GM19397 (cell line): ENCODE measurements around the gene ZNF639.
A peak's percentile ranks its signal among the peaks of the same experiment; 100 is the strongest.

Experiments used
- ATAC-seq: cut with Tn5 transposase; IDR thresholded peaks from one replicate; pipeline ENCODE4 v1.9.1; 2021; ENCODE audit warnings: mild to moderate bottlenecking, moderate library complexity; ENCODE audit not compliant: unreplicated experiment

Gene ZNF639

GRCh38 chr3:179309225-179310078 lies 13.4 kb upstream of the ZNF639 start:
- ATAC-seq, result peak; percentile 77

GRCh38 chr3:179318876-179319275 lies 4.0 kb upstream of the ZNF639 start:
- no peak for ATAC-seq

DNA sequence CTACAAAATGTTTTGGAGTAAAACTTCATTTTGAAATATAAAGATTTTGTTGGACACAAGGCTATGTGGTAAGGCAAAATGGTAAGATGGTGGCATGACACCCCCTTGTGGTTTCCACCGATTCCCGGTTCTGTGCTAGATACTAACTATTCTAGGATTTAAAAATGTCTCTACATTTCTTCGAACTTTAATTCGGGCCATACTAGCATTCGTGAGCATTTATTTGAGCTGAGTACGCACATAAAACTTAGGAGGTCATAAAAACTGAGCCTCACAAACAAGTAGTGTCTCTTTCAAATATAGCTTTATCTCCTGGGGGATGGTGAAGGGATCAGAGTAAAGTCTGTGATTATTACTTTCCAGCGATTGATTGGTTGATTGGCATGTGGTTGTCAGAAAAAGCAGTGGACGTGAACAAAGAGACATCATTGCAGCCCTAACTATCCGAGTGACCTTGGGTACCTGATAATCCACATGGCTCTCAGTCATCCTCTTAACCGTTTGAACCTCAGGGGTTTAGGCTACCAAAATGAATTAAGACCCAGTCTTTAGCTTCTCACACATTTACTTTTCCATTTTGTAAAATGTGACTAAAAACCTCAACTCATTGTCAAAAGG lies 1.1 kb upstream of the ZNF639 start:
- ATAC-seq, result no peak

- ATAC-seq, result peak; percentile 46
These were observed 623 bp downstream of the ZNF639 start for GRCh38 chr3:179323197-179324110.

DNA sequence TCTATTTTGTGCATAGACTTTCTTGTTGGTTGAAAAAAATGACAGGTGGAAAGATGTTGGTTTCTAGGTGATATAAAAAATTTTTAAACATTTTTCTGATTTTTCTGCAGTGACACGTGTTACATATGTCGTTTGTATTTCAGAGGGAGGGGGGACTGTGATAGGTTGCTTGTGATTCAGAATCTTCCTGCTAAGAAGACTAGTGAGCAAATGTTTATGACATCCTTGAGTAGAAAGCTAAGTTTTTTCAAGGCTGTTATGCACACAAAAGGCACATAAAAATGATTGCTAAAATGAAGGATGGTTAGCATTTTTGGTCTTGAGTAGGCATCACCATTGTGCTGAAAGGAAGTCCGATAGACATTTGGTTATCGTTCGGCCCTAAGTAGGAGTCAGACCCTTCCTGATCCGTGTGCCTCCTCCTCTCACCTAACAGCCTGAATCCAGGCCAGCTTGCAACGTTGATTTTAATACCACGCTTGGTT lies 1.5 kb downstream of the ZNF639 start:
- no peak for ATAC-seq

- no peak for ATAC-seq
These were observed 7.6 kb downstream of the ZNF639 start for GRCh38 chr3:179330438-179330837.

- ATAC-seq, result no peak
These were observed 9.4 kb downstream of the ZNF639 start for GRCh38 chr3:179332240-179332639.

- ATAC-seq, result no peak
These were observed 10.3 kb downstream of the ZNF639 start for GRCh38 chr3:179333084-179333483.

- no peak for ATAC-seq
These were observed 13.6 kb downstream of the ZNF639 start for GRCh38 chr3:179336345-179336929.

- peak; percentile 96 for ATAC-seq
These were observed 24.7 kb downstream of the ZNF639 start, which contains the start of gene MFN1 for GRCh38 chr3:179347345-179348194. Gene MFN1 (plus strand): TSS chr3:179347709. CDS start chr3:179348852, 1,143 bp downstream.

DNA sequence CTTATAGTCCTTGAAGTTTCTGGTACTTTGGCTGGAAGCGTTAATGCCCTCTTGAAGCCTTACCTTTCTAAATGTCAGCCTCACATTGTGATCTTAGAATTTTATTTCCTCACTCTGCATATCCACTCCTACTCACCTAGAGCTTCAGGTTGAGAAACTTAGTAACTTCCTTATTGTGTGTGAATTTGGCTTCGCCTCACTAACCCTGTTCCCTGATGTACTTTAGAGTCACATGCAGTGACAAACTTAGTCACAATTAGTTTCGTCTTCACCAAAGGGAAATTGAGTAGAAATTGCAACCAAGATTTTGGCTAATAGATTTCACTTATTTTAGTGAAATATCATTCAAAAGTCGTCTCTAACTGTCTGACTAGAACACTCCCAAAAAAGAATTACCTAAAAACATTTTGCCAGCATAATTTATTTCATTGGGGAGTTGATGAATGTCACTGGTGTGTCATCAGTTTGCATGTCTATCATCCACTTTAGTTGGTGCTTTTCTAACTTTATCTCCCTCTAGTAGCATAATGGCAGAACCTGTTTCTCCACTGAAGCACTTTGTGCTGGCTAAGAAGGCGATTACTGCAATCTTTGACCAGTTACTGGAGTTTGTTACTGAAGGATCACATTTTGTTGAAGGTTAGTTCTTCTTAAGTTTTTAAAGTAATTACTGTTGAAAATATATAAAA lies 25.6 kb downstream of the ZNF639 start:
- peak; percentile 37 for ATAC-seq

GRCh38 chr3:179355996-179356395 lies 33.2 kb downstream of the ZNF639 start:
- ATAC-seq, result no peak

DNA sequence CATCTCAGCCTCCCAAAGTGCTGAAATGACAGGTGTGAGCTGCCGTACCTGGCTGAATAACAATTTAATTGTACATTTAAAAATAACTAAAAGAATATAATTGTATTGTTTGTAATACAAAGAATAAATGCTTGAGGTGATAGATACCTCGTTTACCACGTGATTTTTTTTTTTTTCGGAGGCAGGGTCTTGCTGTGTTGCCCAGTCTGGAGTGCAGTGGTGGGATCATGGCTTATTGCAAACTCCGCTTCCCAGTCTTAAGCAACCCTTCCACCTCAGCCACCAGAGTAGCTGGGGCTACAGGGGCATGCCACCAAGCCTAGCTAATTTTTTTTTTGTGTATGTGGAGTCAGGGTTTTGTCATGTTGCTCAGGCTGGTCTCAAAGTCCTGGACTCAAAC lies 40.5 kb downstream of the ZNF639 start:
- no peak for ATAC-seq

DNA sequence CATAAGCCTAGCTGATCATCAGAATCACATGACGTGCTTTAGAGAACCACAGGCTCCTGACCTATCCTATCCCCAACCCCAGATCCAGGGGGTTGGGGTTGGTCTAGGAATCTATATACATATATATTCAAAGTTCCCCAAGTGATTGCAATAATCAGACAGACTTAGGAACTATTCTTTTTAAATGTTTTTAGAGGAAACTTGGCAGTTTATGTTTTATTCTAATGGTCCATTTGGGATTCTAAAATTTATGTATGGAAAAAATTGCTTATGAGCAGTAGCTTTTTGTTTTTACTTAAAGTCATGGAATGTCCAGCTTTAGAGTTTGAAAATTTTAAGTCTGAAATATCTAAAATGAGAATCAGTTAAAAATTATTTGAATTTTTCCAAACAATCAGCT lies 46.8 kb downstream of the ZNF639 start:
- no peak for ATAC-seq

DNA sequence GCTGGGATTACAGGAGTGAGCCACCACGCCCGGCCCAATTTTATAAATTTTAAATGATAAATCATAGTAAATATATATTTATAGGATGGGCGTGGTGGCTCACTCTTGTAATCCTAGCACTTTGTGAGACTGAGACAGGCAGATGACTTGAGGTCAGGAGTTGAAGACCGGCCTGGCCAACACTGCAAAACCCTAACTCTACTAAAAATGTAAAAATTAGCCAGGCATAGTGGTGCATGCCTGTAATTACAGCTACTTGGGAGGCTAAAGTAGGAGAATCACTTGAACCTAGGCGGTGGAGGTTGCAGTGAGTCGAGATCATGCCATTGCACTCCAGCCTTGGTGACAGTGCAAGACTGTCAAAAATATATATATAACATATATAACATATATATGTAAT lies 51.1 kb downstream of the ZNF639 start:
- ATAC-seq, result no peak

DNA sequence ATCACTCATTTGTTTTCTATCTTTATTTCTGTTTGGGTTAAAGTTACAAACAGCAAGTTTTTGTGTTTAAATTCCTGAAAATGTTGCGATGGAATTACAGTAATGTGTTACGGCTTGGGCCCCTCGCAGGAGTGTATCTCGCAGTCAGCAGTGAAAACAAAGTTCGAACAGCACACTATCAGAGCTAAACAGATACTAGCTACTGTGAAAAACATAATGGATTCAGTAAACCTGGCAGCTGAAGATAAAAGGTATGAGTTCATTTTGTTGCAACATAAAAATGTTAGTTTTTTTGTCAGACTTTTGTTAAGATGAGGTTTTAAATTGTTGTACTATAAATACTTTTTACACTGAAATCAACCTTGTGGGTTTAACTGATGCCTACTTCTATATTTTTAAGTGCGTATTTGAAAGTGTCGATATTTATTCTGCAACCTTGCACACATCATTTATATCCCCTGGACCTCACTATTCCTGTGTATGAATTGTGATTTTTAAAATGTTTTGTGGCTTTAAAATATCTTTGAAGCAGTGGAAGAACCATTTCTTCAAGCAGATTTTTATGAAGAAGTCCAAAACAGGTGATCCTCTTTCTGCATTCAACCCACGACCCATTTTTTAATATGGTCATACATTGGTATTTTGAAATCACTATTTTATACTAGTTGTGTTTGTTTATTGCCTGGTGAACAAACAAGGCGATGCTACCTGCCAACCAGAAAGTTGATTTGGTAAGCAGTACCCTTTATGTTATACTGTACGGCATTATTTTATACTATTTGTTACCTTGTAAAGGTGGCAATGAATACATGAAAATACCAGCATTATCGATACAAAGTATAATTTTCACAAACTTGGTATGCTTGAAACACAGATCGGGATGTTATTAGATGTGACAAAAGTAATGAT lies 52.5 kb downstream of the ZNF639 start:
- ATAC-seq, result no peak

DNA sequence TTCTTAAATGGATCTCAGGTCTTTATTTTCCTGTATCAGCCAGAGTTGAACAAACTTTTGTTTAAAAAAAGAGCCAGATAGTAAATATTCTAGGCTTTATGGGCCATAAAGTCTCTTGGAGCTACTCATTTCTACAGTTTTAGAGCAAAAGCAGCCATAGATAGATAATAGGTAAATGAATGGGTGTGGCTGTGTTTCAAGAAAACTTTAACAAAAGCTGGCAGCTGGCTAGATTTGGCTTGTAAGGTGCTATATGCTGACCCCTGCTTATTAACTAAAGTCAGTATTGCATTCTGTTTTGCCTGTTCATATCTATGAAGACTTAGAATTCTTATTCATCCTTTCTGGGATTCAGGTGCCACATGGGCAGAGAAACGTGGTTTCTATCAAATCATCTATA lies 53.6 kb downstream of the ZNF639 start:
- ATAC-seq, result no peak
